Measurements from ENCODE around the gene AP1B1.
A peak's percentile ranks its signal among the peaks of the same experiment; 100 is the strongest.
"Not testable (repeated sequence)": the region's sequence is repeated elsewhere in the genome, so short reads cannot be mapped to it uniquely, and the experiment has no call there.

AP1B1 gene

GRCh38 chr22:29346659-29347058, 41.7 kb downstream of the AP1B1 start:
- no peak for DNase-seq

GRCh38 chr22:29345932-29346331, 42.4 kb downstream of the AP1B1 start:
- DNase-seq, result no peak

DNA sequence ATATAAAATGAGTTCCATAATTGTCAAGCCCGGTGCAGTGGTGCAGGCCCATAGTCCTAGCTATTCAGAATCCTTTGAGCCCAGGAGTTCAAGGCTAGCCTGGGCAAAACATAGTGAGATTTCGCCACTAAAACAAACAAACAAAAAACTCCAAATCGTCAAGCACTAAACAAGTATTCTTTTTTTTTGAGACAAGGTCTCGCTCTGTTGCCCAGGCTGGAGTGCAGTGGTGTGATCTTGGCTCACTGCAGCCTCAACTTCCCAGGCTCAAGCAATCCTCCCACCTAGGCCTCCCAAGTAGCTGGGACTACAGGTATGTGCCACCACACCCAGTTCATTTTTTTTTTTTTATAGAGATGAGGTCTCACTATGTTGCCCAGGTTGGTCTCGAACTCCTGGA, 43.5 kb downstream of the AP1B1 start:
- not testable (repeated sequence) for DNase-seq

DNA sequence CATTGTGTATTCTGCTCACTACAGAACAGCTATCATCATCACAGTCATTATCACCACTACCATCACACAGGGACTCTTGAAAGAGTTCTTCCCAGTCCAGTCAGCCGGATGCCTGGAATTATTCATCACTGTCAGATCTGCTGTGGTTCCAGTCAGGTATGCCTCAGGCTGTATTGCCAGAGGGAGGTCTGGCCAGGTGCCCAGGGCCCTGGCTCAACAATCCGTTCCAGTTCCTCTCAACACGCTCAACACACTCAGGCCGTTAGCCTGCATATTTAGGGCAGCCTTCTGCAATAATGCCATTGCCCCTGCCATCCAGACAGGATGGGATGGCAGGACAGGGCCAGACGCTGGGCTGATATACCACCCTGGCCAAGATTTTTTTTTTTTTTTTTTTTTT, 44.2 kb downstream of the AP1B1 start:
- DNase-seq, result no peak

- DNase-seq, result no peak
Observed at GRCh38 chr22:29343313-29343805, 45.0 kb downstream of the AP1B1 start.

GRCh38 chr22:29342577-29343312, 45.6 kb downstream of the AP1B1 start:
- peak; percentile 59 for DNase-seq

GRCh38 chr22:29342177-29342576, 46.2 kb downstream of the AP1B1 start:
- DNase-seq, result peak; percentile 80

- DNase-seq, result no peak
Observed at GRCh38 chr22:29341849-29342127, 46.6 kb downstream of the AP1B1 start.

DNA sequence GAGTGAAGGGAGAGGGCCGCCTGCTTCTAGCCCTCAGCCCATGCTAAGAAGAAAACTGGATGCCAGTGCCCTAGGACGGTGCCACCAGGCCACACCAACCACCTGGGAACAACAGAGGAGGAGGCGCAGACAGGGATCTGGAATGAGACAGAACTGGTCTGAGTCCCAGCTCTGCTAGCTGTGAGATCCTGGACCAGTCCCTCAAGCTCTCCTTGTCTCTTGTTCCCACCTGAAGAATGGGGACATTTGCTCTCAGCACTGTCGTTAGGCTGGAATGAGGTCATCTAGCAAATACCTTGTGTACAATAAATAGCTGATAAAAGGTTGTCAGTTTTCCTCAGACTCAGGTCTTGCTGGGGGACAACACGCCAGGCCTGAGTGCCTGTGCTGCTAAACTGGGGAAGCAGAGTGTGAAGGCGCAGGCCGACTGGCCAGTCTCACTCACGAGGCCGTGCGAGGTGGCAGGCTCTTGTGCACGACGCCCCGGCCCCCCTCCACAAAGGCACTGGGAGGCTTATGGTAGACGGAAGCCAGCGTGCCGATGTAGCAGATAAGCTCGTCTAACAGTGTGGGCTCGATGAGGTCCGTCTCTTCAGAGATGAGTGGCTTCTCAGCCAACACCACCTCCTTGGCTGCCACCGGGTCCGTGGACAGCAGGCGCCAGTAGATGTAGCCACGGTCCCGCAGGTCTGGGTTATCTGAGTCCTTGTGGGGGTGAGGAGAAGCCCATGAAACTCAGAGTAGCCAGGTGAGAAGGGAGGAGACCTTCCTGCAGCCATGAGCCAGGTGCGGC, 47.1 kb downstream of the AP1B1 start:
- no peak for DNase-seq

DNA sequence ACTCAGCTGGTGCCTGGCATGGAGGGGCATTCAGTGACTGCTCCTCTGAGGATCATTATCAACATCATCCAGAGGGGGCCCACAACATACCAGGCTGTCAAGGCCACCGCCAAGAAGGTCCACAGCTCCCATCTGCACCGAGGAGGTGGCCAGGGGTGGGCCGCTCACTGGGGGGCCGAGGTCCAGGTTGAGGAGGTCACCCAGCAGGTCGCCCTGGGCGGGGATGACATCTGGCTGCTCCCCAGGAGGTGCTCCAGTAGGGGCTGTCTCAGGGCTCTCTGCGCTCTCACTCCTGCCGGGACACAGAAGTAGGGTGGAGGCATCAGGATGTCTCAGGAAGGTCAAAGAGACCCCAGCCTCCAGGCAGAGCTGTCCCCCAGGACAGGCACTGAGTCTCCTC, 47.8 kb downstream of the AP1B1 start:
- DNase-seq, result no peak

GRCh38 chr22:29339381-29340235, 48.8 kb downstream of the AP1B1 start:
- DNase-seq, result no peak

GRCh38 chr22:29338398-29338797, 50.0 kb downstream of the AP1B1 start:
- no peak for DNase-seq

DNA sequence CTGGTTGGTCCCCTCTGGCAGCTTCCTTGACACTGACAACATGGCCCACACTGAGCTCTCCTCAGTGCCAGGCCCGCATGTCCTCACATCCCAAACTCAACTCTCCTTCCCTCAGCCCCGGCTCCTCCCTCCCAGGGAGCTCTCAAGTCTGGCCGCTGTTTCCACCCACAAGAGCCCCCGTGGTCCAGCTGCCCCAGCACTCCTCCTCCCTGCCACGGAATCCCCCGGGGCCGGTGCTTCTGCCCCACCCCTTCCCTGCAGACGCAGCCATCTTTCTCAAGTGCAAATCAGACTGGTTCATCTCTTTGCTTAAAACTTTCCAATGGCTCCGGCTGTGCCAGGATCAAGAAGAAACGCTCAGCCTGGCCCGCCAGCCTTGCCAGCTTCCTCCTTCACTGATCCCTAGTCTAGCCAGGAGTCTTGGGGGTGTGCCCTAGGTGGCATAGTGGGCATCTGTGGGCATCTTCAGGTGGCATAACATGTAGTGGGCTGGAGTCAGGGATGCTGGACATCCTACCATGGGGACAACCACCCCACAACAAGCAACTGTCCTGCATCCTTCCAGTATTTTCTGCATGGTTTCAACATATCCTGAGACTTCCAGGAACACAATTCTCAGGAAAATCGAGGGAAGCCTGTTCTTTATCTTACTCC, 50.6 kb downstream of the AP1B1 start:
- no peak for DNase-seq

- DNase-seq, result no peak
Observed at GRCh38 chr22:29336751-29337490, 51.4 kb downstream of the AP1B1 start.

DNA sequence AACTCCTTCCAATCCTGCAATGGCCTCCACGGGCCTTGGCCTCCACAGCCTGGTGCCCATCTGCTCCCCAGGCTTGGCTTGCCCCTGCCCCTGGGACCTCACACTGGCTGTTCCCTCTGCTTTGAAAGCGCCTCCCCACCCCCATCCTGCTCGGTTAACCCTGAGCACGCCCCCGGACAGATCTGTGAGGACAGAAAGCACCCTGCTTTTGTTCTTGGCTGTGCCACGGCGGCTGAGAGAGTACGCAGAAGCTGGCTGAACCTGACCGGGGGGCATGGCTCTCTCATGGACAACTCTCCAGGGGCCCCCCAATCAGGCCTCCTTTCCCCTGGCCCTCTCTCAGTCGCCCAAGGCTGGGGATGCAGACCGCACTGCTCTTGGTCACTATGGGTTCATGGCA, 52.7 kb downstream of the AP1B1 start:
- DNase-seq, result no peak

DNA sequence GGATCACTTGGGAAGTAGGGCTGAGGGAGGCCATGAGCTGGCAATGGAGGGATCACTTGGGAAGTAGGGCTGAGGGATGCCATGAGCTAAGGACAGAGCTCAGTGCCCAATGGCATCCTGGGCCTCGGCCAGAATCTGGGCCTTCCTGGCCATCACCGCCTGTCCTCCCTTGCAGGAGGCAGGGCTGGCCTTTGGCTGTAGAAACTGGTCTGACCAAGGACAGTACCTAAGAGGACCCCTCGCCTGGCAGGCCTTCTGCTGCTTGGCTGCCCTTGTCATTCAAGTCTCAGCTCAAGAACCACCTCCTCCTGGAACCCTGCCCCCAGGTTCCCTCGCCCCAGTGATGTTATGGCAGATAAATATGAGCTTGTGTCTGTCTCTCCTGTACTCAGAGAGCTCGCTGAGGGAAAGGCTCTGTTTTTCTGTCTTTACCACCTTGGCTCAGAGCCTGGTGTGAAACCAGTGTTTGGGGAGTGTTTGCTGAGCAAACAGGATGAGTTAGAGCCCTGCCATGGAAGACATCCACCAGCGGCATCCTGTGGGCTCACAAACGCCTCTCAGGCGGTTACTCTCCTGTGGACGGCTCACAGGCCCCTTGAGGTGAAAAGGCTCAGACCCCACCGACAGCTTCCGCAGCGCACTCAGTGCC, 53.5 kb downstream of the AP1B1 start:
- DNase-seq, result no peak

DNA sequence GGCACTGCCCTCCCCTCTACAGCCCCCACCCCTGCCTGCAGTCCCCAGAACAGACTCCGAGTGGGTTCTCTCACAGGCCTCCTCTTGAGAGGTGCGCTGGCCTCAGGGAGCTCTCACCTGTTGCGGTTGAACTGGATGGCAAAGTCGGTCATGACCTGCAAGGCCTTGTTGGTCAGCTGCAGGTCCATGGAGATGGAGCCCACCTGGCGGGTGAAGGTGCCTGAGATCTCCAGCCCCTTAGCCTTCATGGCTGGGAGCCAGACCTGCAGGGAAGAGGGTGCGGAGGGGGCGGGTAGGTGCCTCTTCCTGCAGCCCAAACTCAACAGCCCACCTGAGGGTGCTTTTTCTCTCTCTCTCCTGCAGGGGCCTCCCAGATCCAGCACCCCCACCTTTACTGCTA, 54.2 kb downstream of the AP1B1 start:
- DNase-seq, result no peak

DNA sequence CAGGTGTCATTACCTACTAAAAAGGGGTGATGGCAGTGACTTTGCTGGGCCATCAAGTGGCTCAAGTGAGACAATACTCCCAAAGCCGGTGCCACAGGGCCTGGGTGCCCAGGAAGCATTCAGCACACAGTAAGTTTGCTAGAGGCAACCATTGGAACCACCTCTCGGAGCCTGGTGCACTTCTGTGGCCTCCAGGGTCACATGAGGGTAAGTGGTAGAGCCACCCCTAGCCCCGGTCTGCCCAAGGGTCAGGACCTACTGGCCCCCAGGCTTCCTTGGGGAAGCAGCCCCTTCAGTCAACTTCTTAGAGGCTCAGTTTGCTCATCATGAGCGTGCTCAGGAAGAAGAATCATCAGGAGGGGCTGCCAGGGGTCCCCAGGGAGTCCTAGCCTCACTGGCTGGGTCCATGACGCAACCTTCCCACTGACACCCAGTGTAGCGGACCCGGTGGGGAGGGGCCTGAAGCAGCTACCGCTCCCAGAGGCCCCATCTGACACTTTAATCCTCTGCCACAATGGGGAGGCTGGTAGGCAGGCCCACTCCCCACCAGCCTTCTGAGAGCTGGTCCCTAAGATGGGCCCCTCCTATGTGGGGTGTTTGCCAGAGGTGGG, 55.4 kb downstream of the AP1B1 start:
- no peak for DNase-seq

GRCh38 chr22:29331658-29332300, 56.6 kb downstream of the AP1B1 start:
- DNase-seq, result no peak

DNA sequence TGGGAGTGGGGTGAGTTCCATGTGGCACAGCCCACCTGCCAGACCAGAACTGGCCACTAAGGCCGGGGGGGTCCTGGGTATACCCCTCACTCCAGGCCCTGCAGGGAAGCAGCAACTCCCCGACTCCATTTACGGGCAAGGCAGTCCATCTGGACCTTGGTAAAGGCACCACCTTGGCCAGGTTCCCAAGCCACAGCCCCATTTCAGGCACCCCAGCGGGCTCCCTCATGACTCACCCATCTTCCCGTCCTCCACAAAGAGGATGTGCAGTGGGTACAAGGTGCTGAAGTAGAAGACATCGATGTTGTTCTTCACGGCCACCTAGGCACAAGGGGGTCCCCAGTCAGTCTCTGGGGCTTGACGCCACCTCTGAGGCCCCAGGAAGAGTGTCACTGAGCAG, 57.2 kb downstream of the AP1B1 start:
- no peak for DNase-seq

GRCh38 chr22:29330753-29331152, 57.6 kb downstream of the AP1B1 start:
- no peak for DNase-seq

Data from GF-D8 (cell line).